ENCODE results near the gene SLC39A7.

Gene SLC39A7

GRCh38 chr6:33251395-33252012 is 50.8 kb downstream of the SLC39A7 start:
- TF ChIP-seq TAF1 (IDR thresholded peaks at IDR 0.05; ENCODE audit: borderline replicate concordance, low read depth, low read length) (no peak), POLR2AphosphoS5 (IDR thresholded peaks at IDR 0.05; ENCODE audit: low read depth, low read length) (no peak), POLR2A (IDR thresholded peaks at IDR 0.05; ENCODE audit: low read depth, low read length) (no peak)
- FAIRE-seq (no peak), DNase-seq (ENCODE audit: insufficient read length) (no peak)

- FAIRE-seq: no peak
- TF ChIP-seq POLR2A (IDR thresholded peaks at IDR 0.05; ENCODE audit: low read depth, low read length) (no peak), POLR2AphosphoS5 (IDR thresholded peaks at IDR 0.05; ENCODE audit: low read depth, low read length) (no peak), TAF1 (IDR thresholded peaks at IDR 0.05; ENCODE audit: borderline replicate concordance, low read depth, low read length) (no peak)
These were observed 52.1 kb downstream of the SLC39A7 start for GRCh38 chr6:33252759-33253158.

More at GRCh38 chr6:33252759-33253158, 52.1 kb downstream of the SLC39A7 start:
- no peak for DNase-seq (ENCODE audit: insufficient read length)

Measured in GM12892 (cell line).